Measurements from ENCODE around the gene ROR2. TPM values are rescaled to one million over a fixed set of nuclear protein-coding genes. Genes with fewer than 3 reads are reported as not detected.

The ROR2 gene
- total and polyA plus RNA-seq, 8 donors = 3.0 to 21.4 (median 9.8) TPM

DNA sequence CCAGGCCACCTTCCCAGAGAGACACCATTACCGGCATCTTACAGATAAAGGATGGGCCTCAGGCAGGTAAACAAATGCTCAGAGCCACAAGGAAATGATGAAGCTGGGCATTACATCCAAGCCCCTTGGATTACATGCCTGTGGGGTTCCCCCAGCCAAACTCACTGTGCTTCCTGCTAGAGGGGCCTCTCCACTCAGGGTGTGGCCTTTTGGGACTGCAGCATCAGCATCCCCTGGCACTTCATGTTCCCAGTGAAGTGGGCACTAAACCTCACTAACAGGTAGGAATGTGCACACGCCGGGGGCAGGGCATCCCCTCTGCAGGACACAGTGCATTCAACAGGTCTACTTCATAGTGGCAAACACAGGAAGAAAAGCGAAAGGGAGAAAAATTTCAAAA lies 125.9 kb downstream of the ROR2 start:
- no peak overlapping the region for H3K4me3 ChIP-seq

DNA sequence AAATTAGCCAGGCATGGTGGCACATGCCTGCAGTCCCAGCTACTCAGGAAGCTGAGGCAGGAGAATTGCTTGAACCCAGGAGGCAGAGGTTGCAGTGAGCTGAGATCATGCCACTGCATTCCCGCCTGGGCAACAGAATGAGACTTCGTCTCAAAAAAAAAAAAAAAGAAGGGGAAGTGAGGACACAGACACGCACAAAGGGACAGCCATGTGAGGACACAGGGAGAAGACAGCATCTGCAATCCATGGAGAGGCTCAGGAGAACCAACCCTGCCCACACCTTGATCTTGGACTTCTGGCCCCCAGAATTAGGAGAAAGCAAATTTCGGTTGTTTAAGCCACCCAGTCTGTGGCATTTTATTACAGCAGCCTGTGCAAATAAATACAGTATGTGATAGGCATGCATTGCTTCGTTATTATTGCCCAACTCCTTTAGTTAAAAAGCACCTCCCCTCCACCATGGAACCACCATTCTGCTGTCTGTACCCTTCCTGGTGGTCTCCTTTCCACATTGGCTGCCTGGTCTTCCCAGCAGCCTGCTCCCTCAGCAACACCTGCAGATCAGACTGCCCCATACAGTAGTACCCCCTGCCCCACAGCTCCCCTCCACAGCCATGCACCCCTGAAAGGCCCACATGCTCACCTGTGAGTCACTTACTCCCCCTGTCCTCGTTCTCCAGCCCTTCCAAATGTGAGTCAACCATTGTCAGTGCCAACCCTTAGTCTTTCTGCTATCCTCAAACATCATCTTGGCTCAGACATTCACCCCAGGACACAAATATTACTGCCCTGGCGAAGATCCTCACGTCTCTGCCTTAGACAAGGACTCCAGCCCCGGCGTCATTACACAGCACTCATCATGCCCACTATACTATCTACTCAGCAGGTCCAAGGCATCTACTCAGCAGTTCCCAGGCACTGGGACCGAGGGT lies 128.8 kb downstream of the ROR2 start:
- DNase-seq = no peak
- TF ChIP-seq EP300 (IDR thresholded peaks at IDR 0.05) (no peak), POLR2A (IDR thresholded peaks at IDR 0.05) (no peak), POLR2AphosphoS5 (IDR thresholded peaks at IDR 0.05) (no peak)
- TF ChIP-seq, protein P1, sequence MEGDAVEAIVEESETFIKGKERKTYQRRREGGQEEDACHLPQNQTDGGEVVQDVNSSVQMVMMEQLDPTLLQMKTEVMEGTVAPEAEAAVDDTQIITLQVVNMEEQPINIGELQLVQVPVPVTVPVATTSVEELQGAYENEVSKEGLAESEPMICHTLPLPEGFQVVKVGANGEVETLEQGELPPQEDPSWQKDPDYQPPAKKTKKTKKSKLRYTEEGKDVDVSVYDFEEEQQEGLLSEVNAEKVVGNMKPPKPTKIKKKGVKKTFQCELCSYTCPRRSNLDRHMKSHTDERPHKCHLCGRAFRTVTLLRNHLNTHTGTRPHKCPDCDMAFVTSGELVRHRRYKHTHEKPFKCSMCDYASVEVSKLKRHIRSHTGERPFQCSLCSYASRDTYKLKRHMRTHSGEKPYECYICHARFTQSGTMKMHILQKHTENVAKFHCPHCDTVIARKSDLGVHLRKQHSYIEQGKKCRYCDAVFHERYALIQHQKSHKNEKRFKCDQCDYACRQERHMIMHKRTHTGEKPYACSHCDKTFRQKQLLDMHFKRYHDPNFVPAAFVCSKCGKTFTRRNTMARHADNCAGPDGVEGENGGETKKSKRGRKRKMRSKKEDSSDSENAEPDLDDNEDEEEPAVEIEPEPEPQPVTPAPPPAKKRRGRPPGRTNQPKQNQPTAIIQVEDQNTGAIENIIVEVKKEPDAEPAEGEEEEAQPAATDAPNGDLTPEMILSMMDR (IDR thresholded peaks at IDR 0.05) = no peak
- intact Hi-C loops (cut with DNase I; ENCODE audit: low total_unique reads) = no loop called here
- Histone ChIP-seq H3K4me3 (no peak overlapping the region), H3K27me3 (no peaks in the 10 kb centered on the region), H3K27ac (peak overlapping the region in 3 of 5 donors; percentile 4 to 82 (median 23)), H3K36me3 (no peaks in the 10 kb centered on the region), H3K9me3 (no peaks in the 10 kb centered on the region), H3K4me1 (peaks cover 24 to 58% (median 37%) of the 10 kb centered on the region in 4 donors)
- WGBS, 5 donors = 75 to 84% (median 79%) methylated on average over 11 of the region's 11 CpGs

More for the DNA sequence above, 125.9 kb downstream of the ROR2 start:
- TF ChIP-seq POLR2A (IDR thresholded peaks at IDR 0.05) (no peak), EP300 (IDR thresholded peaks at IDR 0.05) (no peak), POLR2AphosphoS5 (IDR thresholded peaks at IDR 0.05) (no peak)
- TF ChIP-seq, protein P1 (IDR thresholded peaks at IDR 0.05) = no peak
- intact Hi-C loops (cut with DNase I; ENCODE audit: low total_unique reads) = no loop called here
- no peaks in the 10 kb centered on the region for H3K27me3 ChIP-seq
- peak overlapping the region in 4 of 5 donors; percentile 38 to 75 (median 42) for H3K27ac ChIP-seq
- whole genome bisulfite sequencing, 5 donors = 82 to 95% (median 88%) methylated on average over 4 of the region's 4 CpGs
- H3K36me3 ChIP-seq = no peaks in the 10 kb centered on the region
- no peak for DNase-seq
- H3K4me1 ChIP-seq = peaks cover 0 to 30% (median 12%) of the 10 kb centered on the region in 4 donors
- no peaks in the 10 kb centered on the region for H3K9me3 ChIP-seq

DNA sequence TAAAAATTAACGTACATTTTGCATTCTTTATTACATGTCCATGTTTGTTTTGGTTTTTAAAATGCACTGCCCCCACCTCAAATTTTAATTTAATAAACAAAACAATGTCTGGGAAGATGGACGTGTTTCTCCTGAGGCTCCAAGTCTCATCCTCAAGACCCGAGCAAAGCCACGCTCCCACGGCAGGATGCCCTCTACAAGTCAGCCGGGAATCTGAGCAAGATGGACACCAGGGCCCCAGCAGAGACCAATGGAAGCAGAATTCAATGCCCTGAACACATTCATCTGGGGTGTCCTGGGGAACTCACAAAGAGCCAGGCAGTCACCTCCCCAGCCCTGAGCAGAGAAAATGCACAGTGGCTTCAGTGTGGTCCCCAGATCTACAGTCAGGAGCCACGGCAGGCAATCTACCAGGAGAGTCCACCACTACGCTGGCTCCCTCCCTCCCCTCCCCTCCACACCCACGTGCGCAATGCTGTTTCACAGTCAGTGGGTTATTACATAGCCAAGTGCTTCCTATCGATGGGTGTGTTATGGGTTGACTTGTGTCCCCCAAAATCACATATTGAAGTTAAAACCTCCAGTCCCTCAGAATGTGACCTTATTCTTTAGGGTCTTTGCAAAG lies 129.8 kb downstream of the ROR2 start:
- intact Hi-C loops (cut with DNase I; ENCODE audit: low total_unique reads) = no loop called here
- WGBS, 5 donors = 74 to 89% (median 85%) methylated on average over 11 of the region's 11 CpGs
- Histone ChIP-seq H3K27ac (peak overlapping the region in 2 of 5 donors; percentile 22 to 82), H3K4me1 (peaks cover 24 to 62% (median 39%) of the 10 kb centered on the region in 4 donors), H3K9me3 (no peaks in the 10 kb centered on the region), H3K36me3 (no peaks in the 10 kb centered on the region), H3K4me3 (no peak overlapping the region), H3K27me3 (no peaks in the 10 kb centered on the region)
- DNase-seq = no peak
- TF ChIP-seq EP300 (IDR thresholded peaks at IDR 0.05) = no peak

- Histone ChIP-seq H3K9me3 (no peaks in the 10 kb centered on the region), H3K4me3 (no peak overlapping the region), H3K27me3 (no peaks in the 10 kb centered on the region), H3K4me1 (peaks cover 24 to 60% (median 40%) of the 10 kb centered on the region in 4 donors), H3K36me3 (no peaks in the 10 kb centered on the region), H3K27ac (peak overlapping the region in 4 of 5 donors; percentile 72 to 85 (median 83))
- 89 to 94% (median 93%) methylated on average over 10 to 15 of the region's 15 CpGs for WGBS, 5 donors
- intact Hi-C loops (cut with DNase I; ENCODE audit: low total_unique reads) = no loop called here
- DNase-seq = no peak
- no peak for TF ChIP-seq POLR2A (IDR thresholded peaks at IDR 0.05)
Measured at GRCh38 chr9:91818647-91819403, 131.2 kb downstream of the ROR2 start.

- Histone ChIP-seq H3K9me3 (no peaks in the 10 kb centered on the region), H3K36me3 (no peaks in the 10 kb centered on the region), H3K4me3 (peak overlapping the region in 1 of 4 donors; percentile 33), H3K4me1 (peaks cover 29 to 62% (median 44%) of the 10 kb centered on the region in 4 donors), H3K27me3 (no peaks in the 10 kb centered on the region), H3K27ac (peak overlapping the region in 4 of 5 donors; percentile 72 to 85 (median 83))
- TF ChIP-seq POLR2AphosphoS5 (IDR thresholded peaks at IDR 0.05) (no peak), POLR2A (IDR thresholded peaks at IDR 0.05) (no peak), EP300 (IDR thresholded peaks at IDR 0.05) (no peak)
- TF ChIP-seq, protein P1 (IDR thresholded peaks at IDR 0.05) = no peak
- DNase-seq = no peak
- intact Hi-C loops (cut with DNase I; ENCODE audit: low total_unique reads) = no loop called here
- 22 to 30% (median 25%) methylated on average over 3 of the region's 3 CpGs for WGBS, 5 donors
Measured at GRCh38 chr9:91818225-91818585, 131.8 kb downstream of the ROR2 start.
